Heart left ventricle (tissue), 13 donors: ENCODE data around the gene LCP2.

ENCODE experiments used
- CTCF ChIP-seq, 12 donors: fragments of 200-600 bp; sonication (generic) in 4 of 12; IDR thresholded peaks; one replicate each; pipeline versions ENCODE4 v1.5.0 to v1.8.0; 2018 to 2022; ENCODE audit warnings: antibody characterized with exemption in 12 of 12, mild to moderate bottlenecking in 5 of 12
- POLR2A ChIP-seq, 2 donors: fragments of 450-650 bp; IDR thresholded peaks; one replicate each; pipeline ENCODE4 v1.6.1; 2017; ENCODE audit warnings: antibody characterized with exemption in 2 of 2, mild to moderate bottlenecking in 2 of 2, moderate library complexity in 2 of 2
- donor health status: ischemic (EF 13 %, LVEDD 7.1; RV severe dilation, severe dysfunction).
- donor health status: DM: no; HTN: yes; CAD: no.
- donor health status: DM: no; HTN: no; CAD: no.
- donor health status: ischemic (EF 25% LVEDD 6.9; RV normal size, moderate dysfunction).
- donor health status: ischemic (EF 25% LVEDD 5.7; RV mildly dilated, moderate dysfunction).
- donor health status: ischemic (EF 35%, LVEDD 5.7; RV mildly dilated, moderate dysfunction).
- donor health status: nonischemic (EF 11% LVEDD 7.7; RV severe dilation, severe dysfunction).
- donor health status: DM: yes; HTN: yes; CAD: no.
- donor health status: PGD.
- donor health status: ischemic (EF 29% LVEDD 5.4; RV normal size, mild dysfunction).
- donor health status: nonischemic (EF 23%, LVEDD 6.1; RV moderate dilation, normal function).

- TF ChIP-seq POLR2A (IDR thresholded peaks at IDR 0.05) (no peak), CTCF (IDR thresholded peaks at IDR 0.05) (no peak)
Measured at GRCh38 chr5:170288551-170288950, 9.0 kb downstream of the LCP2 start.
